GM18907 (cell line): ENCODE results near the gene LYRM4.
"Not testable (repeated sequence)": the region's sequence is repeated elsewhere in the genome, so short reads cannot be mapped to it uniquely, and the experiment has no call there.

Source experiments
- ATAC-seq: cut with Tn5 transposase; IDR thresholded peaks from one replicate; pipeline ENCODE4 v1.9.1; 2021; ENCODE audit warnings: mild to moderate bottlenecking, moderate library complexity; ENCODE audit not compliant: unreplicated experiment

LYRM4 gene

DNA sequence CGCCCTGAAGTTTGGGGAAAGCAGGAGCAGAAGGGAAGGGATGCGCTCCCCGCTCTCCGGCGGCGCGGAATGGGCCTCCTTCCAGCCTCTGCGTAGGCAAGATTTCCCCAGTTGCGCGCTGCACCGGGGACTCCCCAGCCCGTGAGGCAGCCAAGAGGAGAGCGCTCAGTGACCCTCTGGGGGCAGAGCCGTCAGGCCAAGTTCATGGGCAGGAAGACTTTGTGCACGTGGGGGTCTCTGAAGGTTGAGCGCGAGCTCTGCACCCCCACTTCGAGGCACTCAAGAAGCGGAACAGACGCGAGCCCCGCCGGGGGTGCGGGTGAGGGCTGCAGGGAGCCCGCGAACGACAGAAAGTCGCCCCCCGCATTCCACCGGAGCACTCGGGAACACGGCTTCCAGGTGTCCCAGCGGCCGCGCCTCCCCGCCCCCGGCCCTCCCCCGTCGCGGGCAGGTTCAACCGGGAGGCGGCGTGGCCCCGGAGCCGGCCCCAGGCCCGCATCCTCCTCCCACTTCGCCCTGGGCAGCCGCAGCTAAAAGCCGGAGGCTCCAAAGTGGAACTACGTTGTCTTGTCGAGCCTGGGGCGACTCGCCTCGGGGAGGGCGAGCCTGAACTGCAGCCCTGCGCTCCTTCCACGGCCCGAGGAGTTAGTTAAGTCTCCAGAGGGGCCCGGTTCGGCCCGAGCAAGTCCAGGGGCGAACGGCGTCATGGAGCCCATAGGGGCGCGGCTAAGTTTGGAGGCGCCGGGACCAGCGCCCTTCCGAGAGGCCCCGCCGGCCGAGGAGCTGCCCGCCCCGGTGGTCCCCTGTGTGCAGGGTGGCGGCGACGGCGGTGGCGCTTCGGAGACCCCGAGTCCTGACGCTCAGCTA, 175.7 kb downstream of the LYRM4 start, which contains the start of gene PPP1R3G:
TSS of gene PPP1R3G (plus strand) at position 561 of the 867 bp plus-strand sequence. CDS start at position 706, 145 bp downstream.
- ATAC-seq: peak; percentile 62

GRCh38 chr6:5084360-5084780, 176.4 kb downstream of the LYRM4 start:
- peak; percentile 24 for ATAC-seq

DNA sequence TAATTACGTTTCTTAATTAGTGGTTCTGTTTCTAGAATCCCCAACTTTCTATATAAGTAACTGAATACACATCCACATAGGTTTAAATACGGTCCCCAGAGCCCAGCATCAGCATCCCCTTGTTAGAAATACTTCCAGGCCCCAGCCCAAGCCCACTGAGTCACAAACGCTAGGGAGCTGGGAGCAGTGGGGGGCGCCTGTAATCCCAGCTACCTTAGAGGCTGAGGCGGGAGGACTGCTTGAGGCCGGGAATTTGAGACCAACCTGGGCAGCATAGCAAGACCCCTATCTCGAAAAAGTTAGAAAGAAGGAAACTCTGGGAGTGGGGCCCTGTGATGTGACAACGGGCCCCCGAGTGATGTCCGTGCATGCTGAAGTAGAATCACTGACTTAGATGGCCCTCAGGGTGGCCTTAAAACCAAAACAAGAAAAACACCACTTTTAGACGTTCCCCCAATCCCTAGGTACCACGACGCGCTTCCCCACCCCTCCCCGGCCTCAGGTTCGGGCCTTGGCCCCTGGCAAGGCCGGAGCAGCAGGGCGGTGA, 176.9 kb downstream of the LYRM4 start:
- no peak for ATAC-seq

GRCh38 chr6:5083307-5083583, 177.5 kb downstream of the LYRM4 start:
- no peak for ATAC-seq

GRCh38 chr6:5082487-5083306, 178.1 kb downstream of the LYRM4 start:
- no peak for ATAC-seq

GRCh38 chr6:5081955-5082354, 178.8 kb downstream of the LYRM4 start:
- no peak for ATAC-seq

- no peak for ATAC-seq
Measured at GRCh38 chr6:5081182-5081581, 179.6 kb downstream of the LYRM4 start.

DNA sequence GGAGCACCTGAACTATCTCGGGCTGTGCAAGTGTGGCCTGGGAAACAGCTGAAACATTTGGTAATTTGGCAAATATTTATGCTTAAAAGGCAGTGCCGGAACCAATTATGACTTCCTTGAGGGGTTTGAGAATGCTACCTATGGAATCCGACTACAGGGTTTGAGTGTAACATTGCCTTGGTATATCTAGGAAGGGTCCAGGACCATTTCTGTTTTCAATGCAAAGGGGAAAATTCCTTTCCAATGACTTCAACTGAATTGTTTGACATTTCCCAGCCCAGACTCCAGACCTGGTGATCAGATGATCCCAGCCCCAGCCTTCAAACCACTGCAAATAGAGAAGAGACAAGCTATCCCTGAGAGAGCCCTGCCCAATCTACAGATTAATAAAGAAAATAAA, 180.2 kb downstream of the LYRM4 start:
- no peak for ATAC-seq

- ATAC-seq: no peak
Measured at GRCh38 chr6:5079692-5080091, 181.1 kb downstream of the LYRM4 start.

DNA sequence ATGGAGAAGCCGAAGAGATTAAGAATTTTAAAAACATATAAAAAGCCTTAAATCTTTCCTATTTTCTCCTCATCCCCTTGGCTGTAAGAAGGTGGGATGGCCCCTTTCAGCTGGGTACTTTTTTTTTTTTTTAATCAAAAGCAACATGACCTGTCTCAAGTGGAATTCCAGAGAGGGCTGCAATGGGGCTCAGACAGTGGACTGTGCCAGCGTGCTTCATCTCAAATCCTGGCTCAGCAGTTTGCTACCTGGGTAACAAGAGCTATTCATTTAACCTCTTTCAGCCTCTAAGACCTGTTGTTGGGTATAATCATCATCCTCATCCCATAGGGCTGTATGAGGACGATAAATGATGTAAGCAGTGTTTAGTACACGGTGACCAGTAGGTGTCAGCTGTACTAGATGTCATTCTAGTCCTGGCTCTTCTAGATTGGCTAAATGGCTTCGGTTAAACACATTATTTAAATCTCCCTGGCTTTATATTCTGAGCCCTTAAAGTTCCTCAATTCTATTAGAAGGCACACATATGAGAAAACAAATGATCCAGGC, 182.6 kb downstream of the LYRM4 start:
- ATAC-seq: peak; percentile 63

- no peak for ATAC-seq
Measured at GRCh38 chr6:5076931-5077330, 183.8 kb downstream of the LYRM4 start.

DNA sequence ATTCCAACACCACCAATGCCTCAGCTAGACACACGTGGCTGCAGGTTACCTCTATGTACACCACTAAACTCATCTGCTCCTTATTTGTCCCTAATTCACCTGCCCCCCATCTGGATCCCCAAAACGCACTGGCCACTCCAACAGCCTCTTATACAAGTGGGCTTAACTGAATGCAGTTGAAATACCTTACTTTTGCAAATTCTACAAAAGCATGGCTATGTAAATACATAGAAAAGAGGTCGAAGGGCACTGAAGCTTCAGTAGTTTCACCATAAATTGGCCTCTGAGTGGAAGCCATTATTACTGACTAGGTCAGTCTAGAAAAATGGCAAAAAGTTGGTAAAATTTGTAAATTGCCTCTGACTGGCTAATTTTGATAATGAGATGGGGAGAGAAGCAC, 186.8 kb downstream of the LYRM4 start:
- no peak for ATAC-seq

- ATAC-seq: no peak
Measured at GRCh38 chr6:5072440-5072839, 188.3 kb downstream of the LYRM4 start.

DNA sequence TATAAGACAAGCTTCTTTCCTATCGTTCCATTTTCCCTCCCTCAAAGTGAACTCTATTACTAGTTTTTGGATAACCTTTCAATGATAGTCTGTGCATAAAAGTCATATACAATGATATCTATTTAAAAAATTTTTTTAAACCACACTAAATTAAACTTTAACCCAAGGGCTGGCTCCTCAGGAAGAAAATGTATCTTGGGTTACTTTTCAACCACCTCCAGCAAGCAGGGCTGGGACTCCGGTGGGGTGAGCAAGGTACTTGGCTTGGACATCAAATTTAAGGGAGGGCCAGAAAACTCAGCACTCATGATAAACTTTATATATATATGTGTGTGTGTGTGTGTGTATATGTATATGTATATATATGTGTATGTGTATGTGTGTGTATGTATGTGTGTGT, 189.5 kb downstream of the LYRM4 start:
- no peak for ATAC-seq

DNA sequence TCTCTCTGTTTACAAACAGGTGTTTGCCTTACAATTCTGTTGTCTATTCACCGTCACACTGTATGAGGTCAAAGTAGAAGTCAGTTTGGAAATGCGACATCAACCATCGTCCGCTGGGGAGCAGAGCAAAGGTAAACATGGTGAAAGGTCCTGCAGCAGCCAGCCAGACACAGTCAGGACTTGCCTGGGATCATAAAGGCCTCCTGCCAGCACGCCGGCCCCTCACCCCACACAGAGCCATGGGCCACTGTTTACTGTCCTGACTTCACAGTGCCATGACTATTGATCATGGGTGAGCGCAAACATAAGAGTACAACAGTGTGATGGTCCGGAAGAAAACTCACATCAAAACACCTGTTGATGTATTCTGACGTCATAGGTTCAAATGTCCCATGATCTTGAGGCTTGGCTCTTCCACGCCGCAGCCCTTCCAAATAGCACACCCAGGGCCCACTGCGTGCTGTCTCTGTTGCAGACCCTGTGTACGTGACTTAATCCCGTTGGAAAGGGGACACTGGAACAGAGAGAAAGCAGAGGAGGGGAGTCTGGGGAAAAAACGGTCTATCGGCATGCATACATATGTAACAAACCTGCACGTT, 192.5 kb downstream of the LYRM4 start:
- ATAC-seq: no peak

- no peak for ATAC-seq
Measured at GRCh38 chr6:5067305-5067704, 193.4 kb downstream of the LYRM4 start.

GRCh38 chr6:5066456-5067093, 194.2 kb downstream of the LYRM4 start:
- no peak for ATAC-seq

GRCh38 chr6:5063617-5064016, 197.1 kb downstream of the LYRM4 start:
- no peak for ATAC-seq

DNA sequence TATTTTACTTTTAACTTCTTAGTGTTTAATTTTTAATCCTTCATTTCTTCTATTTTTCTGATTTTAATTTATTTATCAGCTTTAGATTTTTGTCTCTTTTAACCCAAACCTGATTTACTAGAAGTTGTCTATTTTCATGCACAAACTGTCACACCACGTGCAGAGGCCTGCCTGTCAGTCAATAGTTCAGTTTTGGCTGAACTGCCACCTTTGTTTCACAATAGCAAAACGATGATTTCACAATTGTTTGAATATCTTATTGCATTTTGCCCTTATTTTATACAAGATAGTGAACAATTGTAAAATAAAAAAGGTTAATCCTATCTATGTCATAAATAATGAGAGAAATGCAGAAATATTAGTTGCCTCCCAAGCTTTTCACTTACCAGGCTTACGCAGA, 199.6 kb downstream of the LYRM4 start:
- ATAC-seq: no peak

- ATAC-seq: not testable (repeated sequence)
Measured at GRCh38 chr6:5060439-5060838, 200.3 kb downstream of the LYRM4 start.
